Mammary epithelial cell (primary cell): Measurements from ENCODE around the gene CLMN.

ENCODE experiments used
- CTCF ChIP-seq, 2 donors: IDR thresholded peaks in 1 of 2; conservative IDR thresholded peaks in 1 of 2; 2 replicates each; pipeline ENCODE4 v1.5.1; 2011 to 2012; ENCODE audit warnings: inconsistent platforms in 2 of 2, low read length in 2 of 2, mild to moderate bottlenecking in 2 of 2, control low read depth in 1 of 2, low read depth in 1 of 2; ENCODE audit not compliant: insufficient read depth in 1 of 2; ENCODE audit errors: extremely low read depth in 1 of 2
- EZH2 ChIP-seq: IDR thresholded peaks from 2 replicates; pipeline ENCODE4 v1.6.1; 2012; ENCODE audit warnings: low read length, inconsistent platforms, borderline replicate concordance

GRCh38 chr14:95268350-95268749 is 51.4 kb downstream of the CLMN start:
- TF ChIP-seq CTCF (conservative IDR thresholded peaks at IDR 0.05 in 1 of 2, IDR thresholded peaks at IDR 0.05 in 1 of 2; ENCODE audit: extremely low read depth in 1 of 2, insufficient read depth in 1 of 2, low read depth in 1 of 2, low read length in 2 of 2), result no peak
- no peak for TF ChIP-seq EZH2
